SK-N-SH (cell line): ENCODE measurements around the gene CMTM2. TPM values are rescaled to one million over a fixed set of nuclear protein-coding genes. Genes with fewer than 3 reads are reported as not detected.

ENCODE experiments used
- CTCF ChIA-PET: fragments of 300-600, 350-600 bp; formaldehyde crosslinking; extraction: SDS; loops from one replicate; lab custom pipeline; 2021; lab: Yijun Ruan, JAX
- POLR2A ChIA-PET: fragments of 350-600 bp; sonication (Branson Sonifier 250); formaldehyde crosslinking; extraction: SDS; loops from one replicate; lab custom pipeline; 2020; ENCODE audit warnings: antibody characterized with exemption, inconsistent platforms; lab: Yijun Ruan, JAX
- DNase-seq: peaks from one replicate; pipeline ENCODE4 v3.0.0; 2012
- H2AFZ ChIP-seq: fragments of 200-600 bp; sonication (generic); 2 replicates; pipeline ENCODE4 v1.8.1; 2016; ENCODE audit warnings: antibody characterized with exemption, mild to moderate bottlenecking, low read depth
- H3F3A ChIP-seq: fragments of 200-600 bp; sonication (generic); replicated peaks from 2 replicates; pipeline ENCODE3; 2016; ENCODE audit warnings: antibody characterized with exemption, mild to moderate bottlenecking; ENCODE audit not compliant: insufficient read depth
- H3K27ac ChIP-seq, 2 experiments: fragments of 200-500 bp in 1 of 2; fragments of 200-600 bp in 1 of 2; sonication (Bioruptor generic) in 1 of 2; sonication (generic), shearing (Covaris generic) in 1 of 2; 2 replicates each; pipeline versions ENCODE4 v1.5.1 to v1.6.1; 2014 to 2016; ENCODE audit warnings: low read depth in 2 of 2, inconsistent platforms in 1 of 2, low read length in 1 of 2, mild to moderate bottlenecking in 1 of 2, mixed read lengths in 1 of 2
- H3K27me3 ChIP-seq: fragments of 200-600 bp; sonication (generic), shearing (Covaris generic); 2 replicates; pipeline ENCODE4 v1.6.1; 2016; ENCODE audit warnings: mixed run types; ENCODE audit not compliant: insufficient read depth
- H3K36me3 ChIP-seq, 2 experiments: fragments of 200-500 bp in 1 of 2; fragments of 200-600 bp in 1 of 2; sonication (Bioruptor generic) in 1 of 2; sonication (generic) in 1 of 2; replicated peaks in 1 of 2; 2 replicates each; pipeline versions ENCODE3 to v1.5.1; 2014 to 2016; ENCODE audit warnings: low read length in 1 of 2, mild to moderate bottlenecking in 1 of 2; ENCODE audit not compliant: insufficient read depth in 2 of 2, control insufficient read depth in 1 of 2
- H3K4me1 ChIP-seq, 2 experiments: fragments of 200-500 bp in 1 of 2; fragments of 200-600 bp in 1 of 2; sonication (Bioruptor generic) in 1 of 2; sonication (generic), shearing (Covaris generic) in 1 of 2; 2 replicates each; pipeline versions ENCODE4 v1.5.1 to v1.6.1; 2014 to 2016; ENCODE audit warnings: low read depth in 1 of 2, low read length in 1 of 2, mixed run types in 1 of 2; ENCODE audit not compliant: insufficient read depth in 2 of 2, control insufficient read depth in 1 of 2
- H3K4me2 ChIP-seq: fragments of 200-600 bp; sonication (generic), shearing (Covaris generic); 2 replicates; pipeline ENCODE4 v1.6.1; 2017; ENCODE audit warnings: mixed run types
- H3K4me3 ChIP-seq, 2 experiments: fragments of 200-500 bp in 1 of 2; fragments of 200-600 bp in 1 of 2; sonication (Bioruptor generic) in 1 of 2; sonication (generic), shearing (Covaris generic) in 1 of 2; 2 replicates each; pipeline versions ENCODE4 v1.5.1 to v1.8.1; 2014 to 2016; ENCODE audit warnings: low read depth in 2 of 2, inconsistent platforms in 1 of 2, low read length in 1 of 2, mild to moderate bottlenecking in 1 of 2, mixed read lengths in 1 of 2, moderate library complexity in 1 of 2
- H3K79me2 ChIP-seq: fragments of 200-600 bp; sonication (generic); 2 replicates; pipeline ENCODE4 v1.8.1; 2017; ENCODE audit warnings: mild to moderate bottlenecking; ENCODE audit not compliant: insufficient read depth
- H3K9ac ChIP-seq: fragments of 200-600 bp; sonication (generic); 2 replicates; pipeline ENCODE4 v1.6.1; 2017; ENCODE audit warnings: mixed run types
- H3K9me2 ChIP-seq: fragments of 200-600 bp; sonication (generic); 2 replicates; pipeline ENCODE4 v1.6.1; 2017; ENCODE audit warnings: mixed run types
- H3K9me3 ChIP-seq: fragments of 200-600 bp; sonication (generic); 2 replicates; pipeline ENCODE4 v1.6.1; 2017; ENCODE audit warnings: mixed run types, mild to moderate bottlenecking, moderate library complexity
- H4K20me1 ChIP-seq: fragments of 200-600 bp; sonication (generic); 2 replicates; pipeline ENCODE4 v1.6.1; 2017; ENCODE audit warnings: mild to moderate bottlenecking, mixed run types; ENCODE audit not compliant: insufficient read depth
- CHD2 ChIP-seq: fragments of 150-350 bp; IDR thresholded peaks from 2 replicates; pipeline ENCODE4 v1.6.1; 2018; ENCODE audit warnings: low read length; ENCODE audit not compliant: partially characterized antibody
- ELF1 ChIP-seq: IDR thresholded peaks from 2 replicates; pipeline ENCODE4 v1.4.0; 2012
- EZH2phosphoT487 ChIP-seq: fragments of 200-600 bp; sonication (generic); IDR thresholded peaks from 2 replicates; pipeline ENCODE4 v1.6.1; 2017; ENCODE audit warnings: low read depth, mixed run types, mild to moderate bottlenecking, antibody characterized with exemption, moderate library complexity, borderline replicate concordance
- FOSL2 ChIP-seq: IDR thresholded peaks from 2 replicates; pipeline ENCODE4 v1.4.0; 2012; ENCODE audit warnings: low read depth, mild to moderate bottlenecking, moderate library complexity, borderline replicate concordance
- MEF2A ChIP-seq: IDR thresholded peaks from 2 replicates; pipeline ENCODE4 v1.4.0; 2012; ENCODE audit warnings: low read depth, borderline replicate concordance
- MXI1 ChIP-seq: IDR thresholded peaks from 2 replicates; pipeline ENCODE4 v1.6.1; 2012; ENCODE audit warnings: mild to moderate bottlenecking, low read depth, low read length, improper control_type of control experiment
- NFIC ChIP-seq: IDR thresholded peaks from 2 replicates; pipeline ENCODE4 v1.4.0; 2012; ENCODE audit warnings: borderline replicate concordance
- NRF1 ChIP-seq: IDR thresholded peaks from 2 replicates; pipeline ENCODE4 v1.6.1; 2012; ENCODE audit warnings: low read depth, mild to moderate bottlenecking, low read length
- TCF12 ChIP-seq: IDR thresholded peaks from 2 replicates; pipeline ENCODE4 v1.4.0; 2012
- TEAD4 ChIP-seq: IDR thresholded peaks from 2 replicates; pipeline ENCODE4 v1.4.0; 2012; ENCODE audit warnings: mild to moderate bottlenecking, borderline replicate concordance; ENCODE audit not compliant: insufficient read depth
- YY1 ChIP-seq: IDR thresholded peaks from 2 replicates; pipeline ENCODE4 v1.4.0; 2012; ENCODE audit warnings: low read depth, mild to moderate bottlenecking
- WGBS: methylation state at CpG from one replicate; pipeline ENCODE4 v1.1.6; 2017; ENCODE audit warnings: low lambda C conversion rate; 5-methylcytosine and 5-hydroxymethylcytosine counted together
- polyA plus RNA-seq, 3 experiments: library from polyadenylated mRNA; depleted of rRNA; stranded (reverse); fragments of >200 nt; gene quantifications; 2 replicates each; pipeline ENCODE4 v1.2.3, GENCODE V29; 2012
- TF ChIP-seq, protein P1 (sequence below): fragments of 150-350 bp; IDR thresholded peaks from 2 replicates; pipeline ENCODE4 v1.6.1; 2016; ENCODE audit warnings: mild to moderate bottlenecking, low read depth, low read length
- TF ChIP-seq, protein P2 (sequence below): IDR thresholded peaks from 2 replicates; pipeline ENCODE4; 2012
- TF ChIP-seq, protein P3 (sequence below): IDR thresholded peaks from 2 replicates; pipeline ENCODE4 v1.4.0; 2012; ENCODE audit warnings: low read depth, borderline replicate concordance
- TF ChIP-seq, protein P4 (sequence below): IDR thresholded peaks from 2 replicates; pipeline ENCODE4 v1.4.0; 2012; ENCODE audit warnings: low read depth, borderline replicate concordance

CMTM2 gene
- polyA plus RNA-seq, 1 of the 3 experiments (the other 2 are of a cell fraction) = not detected

DNA sequence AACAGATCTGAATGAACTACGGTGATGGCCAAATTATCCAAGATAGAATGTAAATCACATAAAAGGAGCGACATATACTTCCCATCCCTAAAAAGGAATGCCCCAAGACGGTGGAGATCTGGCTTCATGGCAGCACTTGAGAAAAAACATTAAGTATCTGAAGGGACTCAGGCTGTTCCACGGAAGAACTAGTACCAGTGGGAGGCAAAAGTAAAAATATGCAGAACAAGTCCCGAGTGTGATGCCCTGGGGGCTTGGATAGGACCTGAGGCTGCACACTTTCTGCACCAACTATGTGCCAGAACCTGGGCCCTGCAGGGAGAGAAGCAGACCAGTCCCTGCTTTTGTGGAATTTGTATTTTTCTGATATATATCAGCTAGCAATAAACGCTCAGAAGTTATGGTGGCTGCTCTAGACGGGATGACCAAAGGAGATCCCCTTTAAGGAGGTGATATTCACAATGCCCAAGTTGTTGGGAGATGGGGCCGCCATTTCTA lies 27.4 kb upstream of the CMTM2 start:
- Histone ChIP-seq H3K9me3 (no peaks in the 10 kb centered on the region), H3K4me2 (peak overlapping the region; percentile 85), H3K27ac (peak overlapping the region; percentile 78 to 96), H3K9me2 (no peaks in the 10 kb centered on the region), H4K20me1 (no peaks in the 10 kb centered on the region), H3K36me3 (peaks cover 0 to 4% of the 10 kb centered on the region in 2 experiments), H3K27me3 (no peaks in the 10 kb centered on the region), H3K9ac (peak overlapping the region; percentile 74), H3K4me1 (peaks cover 19 to 27% of the 10 kb centered on the region in 2 experiments; a peak in 3 of 4 replicates), H3F3A (peaks cover 3% of the 10 kb centered on the region), H2AFZ (peak overlapping the region; percentile 95), H3K4me3 (peak overlapping the region; percentile 71 to 78), H3K79me2 (peaks cover 44% of the 10 kb centered on the region)
- WGBS = 53% methylated on average over 8 of the region's 8 CpGs
- no peak for DNase-seq
- POLR2A ChIA-PET = interaction anchor here (1.4 kb wide), 1 partner anchor 52 kb away, joined by 6 read pairs; no protein-coding TSS in a partner anchor
- TF ChIP-seq YY1 = no peak
- TF ChIP-seq, protein P1, sequence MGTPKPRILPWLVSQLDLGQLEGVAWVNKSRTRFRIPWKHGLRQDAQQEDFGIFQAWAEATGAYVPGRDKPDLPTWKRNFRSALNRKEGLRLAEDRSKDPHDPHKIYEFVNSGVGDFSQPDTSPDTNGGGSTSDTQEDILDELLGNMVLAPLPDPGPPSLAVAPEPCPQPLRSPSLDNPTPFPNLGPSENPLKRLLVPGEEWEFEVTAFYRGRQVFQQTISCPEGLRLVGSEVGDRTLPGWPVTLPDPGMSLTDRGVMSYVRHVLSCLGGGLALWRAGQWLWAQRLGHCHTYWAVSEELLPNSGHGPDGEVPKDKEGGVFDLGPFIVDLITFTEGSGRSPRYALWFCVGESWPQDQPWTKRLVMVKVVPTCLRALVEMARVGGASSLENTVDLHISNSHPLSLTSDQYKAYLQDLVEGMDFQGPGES = no peak
- no peak for TF ChIP-seq MEF2A
- no peak for TF ChIP-seq CHD2
- TF ChIP-seq EZH2phosphoT487 = no peak
- TF ChIP-seq, protein P2, sequence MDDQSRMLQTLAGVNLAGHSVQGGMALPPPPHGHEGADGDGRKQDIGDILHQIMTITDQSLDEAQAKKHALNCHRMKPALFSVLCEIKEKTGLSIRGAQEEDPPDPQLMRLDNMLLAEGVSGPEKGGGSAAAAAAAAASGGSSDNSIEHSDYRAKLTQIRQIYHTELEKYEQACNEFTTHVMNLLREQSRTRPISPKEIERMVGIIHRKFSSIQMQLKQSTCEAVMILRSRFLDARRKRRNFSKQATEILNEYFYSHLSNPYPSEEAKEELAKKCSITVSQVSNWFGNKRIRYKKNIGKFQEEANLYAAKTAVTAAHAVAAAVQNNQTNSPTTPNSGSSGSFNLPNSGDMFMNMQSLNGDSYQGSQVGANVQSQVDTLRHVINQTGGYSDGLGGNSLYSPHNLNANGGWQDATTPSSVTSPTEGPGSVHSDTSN = no peak
- TF ChIP-seq, protein P3, sequence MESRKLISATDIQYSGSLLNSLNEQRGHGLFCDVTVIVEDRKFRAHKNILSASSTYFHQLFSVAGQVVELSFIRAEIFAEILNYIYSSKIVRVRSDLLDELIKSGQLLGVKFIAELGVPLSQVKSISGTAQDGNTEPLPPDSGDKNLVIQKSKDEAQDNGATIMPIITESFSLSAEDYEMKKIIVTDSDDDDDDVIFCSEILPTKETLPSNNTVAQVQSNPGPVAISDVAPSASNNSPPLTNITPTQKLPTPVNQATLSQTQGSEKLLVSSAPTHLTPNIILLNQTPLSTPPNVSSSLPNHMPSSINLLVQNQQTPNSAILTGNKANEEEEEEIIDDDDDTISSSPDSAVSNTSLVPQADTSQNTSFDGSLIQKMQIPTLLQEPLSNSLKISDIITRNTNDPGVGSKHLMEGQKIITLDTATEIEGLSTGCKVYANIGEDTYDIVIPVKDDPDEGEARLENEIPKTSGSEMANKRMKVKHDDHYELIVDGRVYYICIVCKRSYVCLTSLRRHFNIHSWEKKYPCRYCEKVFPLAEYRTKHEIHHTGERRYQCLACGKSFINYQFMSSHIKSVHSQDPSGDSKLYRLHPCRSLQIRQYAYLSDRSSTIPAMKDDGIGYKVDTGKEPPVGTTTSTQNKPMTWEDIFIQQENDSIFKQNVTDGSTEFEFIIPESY = no peak
- no peak for TF ChIP-seq FOSL2
- no peak for TF ChIP-seq MXI1
- TF ChIP-seq, protein P4, sequence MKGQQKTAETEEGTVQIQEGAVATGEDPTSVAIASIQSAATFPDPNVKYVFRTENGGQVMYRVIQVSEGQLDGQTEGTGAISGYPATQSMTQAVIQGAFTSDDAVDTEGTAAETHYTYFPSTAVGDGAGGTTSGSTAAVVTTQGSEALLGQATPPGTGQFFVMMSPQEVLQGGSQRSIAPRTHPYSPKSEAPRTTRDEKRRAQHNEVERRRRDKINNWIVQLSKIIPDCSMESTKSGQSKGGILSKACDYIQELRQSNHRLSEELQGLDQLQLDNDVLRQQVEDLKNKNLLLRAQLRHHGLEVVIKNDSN = no peak
- TF ChIP-seq NFIC = no peak
- no peak for TF ChIP-seq ELF1
- no peak for TF ChIP-seq NRF1
- TF ChIP-seq TCF12 = no peak
- TF ChIP-seq TEAD4 = no peak
- CTCF ChIA-PET = interaction anchor here (0.6 to 2.5 kb wide), 10 partner anchors 11 to 261 kb away, joined by 3 to 11 read pairs (median 3); partner anchors contain the start of gene CMTM1
